Mesenchymal stem cell (in vitro differentiated cells and primary cell): ENCODE measurements around the gene PTPRN2.

Experiments
- DNase-seq: peaks from one replicate; pipeline ENCODE4 v3.0.0-alpha.2; 2013
- H2AFZ ChIP-seq: one replicate; pipeline ENCODE4 v1.6.1; 2013; ENCODE audit warnings: low read depth, mild to moderate bottlenecking, control low read depth, inconsistent platforms, low read length, moderate library complexity
- H2AK5ac ChIP-seq: 2 replicates; pipeline ENCODE4 v1.6.1; 2013; ENCODE audit warnings: low read length, moderate library complexity, mild to moderate bottlenecking, inconsistent platforms; ENCODE audit not compliant: severe bottlenecking
- H2BK120ac ChIP-seq: one replicate; pipeline ENCODE4 v1.6.1; 2013; ENCODE audit warnings: low read depth, mild to moderate bottlenecking, inconsistent platforms, low read length, moderate library complexity
- H2BK12ac ChIP-seq, 2 experiments: one replicate each; pipeline ENCODE4 v1.6.1; 2013; ENCODE audit warnings: inconsistent platforms in 2 of 2, low read length in 2 of 2, mild to moderate bottlenecking in 2 of 2, moderate library complexity in 2 of 2, control low read depth in 1 of 2
- H2BK15ac ChIP-seq: one replicate; pipeline ENCODE4 v1.6.1; 2013; ENCODE audit warnings: mild to moderate bottlenecking, low read depth, inconsistent platforms; ENCODE audit not compliant: poor library complexity, severe bottlenecking
- H2BK5ac ChIP-seq: 2 replicates; pipeline ENCODE4 v1.6.1; 2013; ENCODE audit warnings: low read depth, mild to moderate bottlenecking, low read length, control low read depth, inconsistent platforms; ENCODE audit not compliant: poor library complexity, severe bottlenecking
- H3K14ac ChIP-seq, 2 experiments: one replicate each; pipeline ENCODE4 v1.6.1; 2013; ENCODE audit warnings: inconsistent platforms in 2 of 2, low read length in 2 of 2, control low read depth in 1 of 2, mild to moderate bottlenecking in 1 of 2, moderate library complexity in 1 of 2
- H3K18ac ChIP-seq, 2 experiments: one replicate each; pipeline ENCODE4 v1.6.1; 2013; ENCODE audit warnings: inconsistent platforms in 2 of 2, low read length in 2 of 2, control low read depth in 1 of 2, low read depth in 1 of 2, mild to moderate bottlenecking in 1 of 2
- H3K23ac ChIP-seq, 2 experiments: one replicate each; pipeline ENCODE4 v1.6.1; 2013; ENCODE audit warnings: inconsistent platforms in 2 of 2, low read length in 2 of 2, mild to moderate bottlenecking in 2 of 2, moderate library complexity in 2 of 2, control low read depth in 1 of 2
- H3K27ac ChIP-seq: 2 replicates; pipeline ENCODE4 v1.5.1; 2013; ENCODE audit warnings: mild to moderate bottlenecking, moderate library complexity, low read length, control low read depth, inconsistent platforms; ENCODE audit not compliant: poor library complexity, severe bottlenecking
- H3K27me3 ChIP-seq, 2 experiments: 2 replicates each; pipeline versions ENCODE4 v1.6.1 to v1.7.0; 2013; ENCODE audit warnings: low read length in 2 of 2, mild to moderate bottlenecking in 2 of 2, moderate library complexity in 2 of 2, control low read depth in 1 of 2, inconsistent platforms in 1 of 2; ENCODE audit not compliant: control insufficient read depth in 1 of 2, insufficient read depth in 1 of 2
- H3K36me3 ChIP-seq, 2 experiments: 2 replicates each; pipeline versions ENCODE4 v1.6.1 to v1.7.0; 2013; ENCODE audit warnings: low read length in 2 of 2, control low read depth in 1 of 2, inconsistent platforms in 1 of 2, low read depth in 1 of 2, mild to moderate bottlenecking in 1 of 2; ENCODE audit not compliant: insufficient read depth in 2 of 2, control insufficient read depth in 1 of 2
- H3K4ac ChIP-seq, 2 experiments: one replicate each; pipeline ENCODE4 v1.6.1; 2013; ENCODE audit warnings: inconsistent platforms in 2 of 2, low read length in 2 of 2, mild to moderate bottlenecking in 2 of 2, moderate library complexity in 2 of 2, control low read depth in 1 of 2, low read depth in 1 of 2
- H3K4me1 ChIP-seq: 2 replicates; pipeline ENCODE4 v1.6.1; 2013; ENCODE audit warnings: low read depth, low read length, control low read depth; ENCODE audit not compliant: control insufficient read depth, insufficient read depth
- H3K4me2 ChIP-seq: 2 replicates; pipeline ENCODE4 v1.6.1; 2013; ENCODE audit warnings: low read length, mild to moderate bottlenecking, inconsistent platforms; ENCODE audit not compliant: poor library complexity, severe bottlenecking
- H3K4me3 ChIP-seq, 2 experiments: 2 replicates each; pipeline versions ENCODE4 v1.5.1 to v1.7.0; 2013; ENCODE audit warnings: low read length in 2 of 2, mild to moderate bottlenecking in 2 of 2, control low read depth in 1 of 2, low read depth in 1 of 2; ENCODE audit not compliant: insufficient read depth in 1 of 2
- H3K79me1 ChIP-seq: replicated peaks from 2 replicates; pipeline ENCODE4 v1.6.1; 2013; ENCODE audit warnings: mild to moderate bottlenecking, control low read depth, low read length, inconsistent platforms; ENCODE audit not compliant: poor library complexity, severe bottlenecking
- H3K9ac ChIP-seq: 2 replicates; pipeline ENCODE4 v1.7.0; 2013; ENCODE audit warnings: mild to moderate bottlenecking, low read length, moderate library complexity
- H3K9me3 ChIP-seq: 2 replicates; pipeline ENCODE4 v1.7.0; 2013; ENCODE audit warnings: mild to moderate bottlenecking, low read length; ENCODE audit not compliant: control insufficient read depth
- H4K8ac ChIP-seq: one replicate; pipeline ENCODE4 v1.6.1; 2013; ENCODE audit warnings: inconsistent platforms, mild to moderate bottlenecking, low read length, moderate library complexity
- H4K91ac ChIP-seq: one replicate; pipeline ENCODE4 v1.6.1; 2013; ENCODE audit warnings: mild to moderate bottlenecking, low read length, inconsistent platforms
- WGBS: methylation state at CpG from one replicate; pipeline ENCODE4 v1.1.7; 2013; ENCODE audit warnings: mixed read lengths; 5-methylcytosine and 5-hydroxymethylcytosine counted together

PTPRN2 gene

DNA sequence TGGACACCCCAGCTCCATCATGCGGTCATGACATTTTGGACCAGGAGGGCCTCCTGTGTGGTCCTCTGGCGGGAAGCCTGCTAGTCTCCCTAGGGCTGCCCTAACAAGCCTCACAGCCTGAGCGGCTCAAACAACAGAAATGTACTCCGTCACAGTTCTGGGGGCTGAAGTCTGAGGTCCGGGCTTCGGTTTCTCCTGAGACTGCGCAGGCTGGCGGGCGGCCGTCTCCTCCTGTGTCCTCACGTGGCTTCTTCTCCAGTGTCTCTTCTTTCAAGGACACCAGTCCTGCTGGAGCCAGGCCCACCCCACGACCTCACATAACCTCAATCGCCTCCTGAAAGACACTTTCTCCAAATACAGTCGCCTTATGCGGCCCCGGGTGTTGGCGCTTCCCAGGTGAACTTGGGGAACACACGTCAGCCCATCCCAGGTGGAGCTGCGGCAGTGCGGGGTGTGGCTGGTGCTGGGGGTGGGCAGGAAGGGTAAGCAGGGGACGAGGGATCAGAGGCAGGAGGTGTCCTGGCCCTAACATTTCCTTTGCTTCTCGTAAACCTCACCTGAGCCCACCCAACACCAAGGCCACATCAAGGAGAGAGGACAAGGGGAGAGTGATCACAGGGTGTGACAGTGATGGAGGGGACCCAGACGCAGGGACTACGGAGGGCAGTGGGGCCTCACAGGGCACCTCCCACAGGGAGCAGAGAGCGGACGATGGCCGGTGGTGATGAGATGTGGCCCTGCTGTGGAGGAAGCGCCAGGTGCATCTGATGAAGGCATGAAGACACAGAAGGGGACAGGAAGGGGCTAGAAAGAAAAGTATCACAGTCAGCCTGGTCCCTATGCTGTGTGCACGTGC, 580.6 kb downstream of the PTPRN2 start:
- no peak overlapping the region for H3K4me2 ChIP-seq
- H2BK15ac ChIP-seq = no peak overlapping the region
- H3K79me1 ChIP-seq = no peaks in the 10 kb centered on the region
- no peak overlapping the region for H4K8ac ChIP-seq
- H2AFZ ChIP-seq = no peak overlapping the region
- H3K27me3 ChIP-seq = no peaks in the 10 kb centered on the region
- H3K23ac ChIP-seq = no peak overlapping the region
- H3K4ac ChIP-seq = no peak overlapping the region
- no peak overlapping the region for H2AK5ac ChIP-seq
- no peak overlapping the region for H3K14ac ChIP-seq
- H3K18ac ChIP-seq = no peak overlapping the region
- H4K91ac ChIP-seq = no peak overlapping the region
- H3K27ac ChIP-seq = no peak overlapping the region
- H3K9me3 ChIP-seq = no peaks in the 10 kb centered on the region
- no peak for DNase-seq
- H2BK12ac ChIP-seq = no peak overlapping the region
- H3K9ac ChIP-seq = no peak overlapping the region
- no peak overlapping the region for H2BK120ac ChIP-seq
- 90% methylated on average over 27 of the region's 29 CpGs for whole genome bisulfite sequencing
- no peak overlapping the region for H3K4me3 ChIP-seq
- peaks cover 3% of the 10 kb centered on the region for H3K4me1 ChIP-seq
- H2BK5ac ChIP-seq = no peak overlapping the region
- H3K36me3 ChIP-seq = no peaks in the 10 kb centered on the region

DNA sequence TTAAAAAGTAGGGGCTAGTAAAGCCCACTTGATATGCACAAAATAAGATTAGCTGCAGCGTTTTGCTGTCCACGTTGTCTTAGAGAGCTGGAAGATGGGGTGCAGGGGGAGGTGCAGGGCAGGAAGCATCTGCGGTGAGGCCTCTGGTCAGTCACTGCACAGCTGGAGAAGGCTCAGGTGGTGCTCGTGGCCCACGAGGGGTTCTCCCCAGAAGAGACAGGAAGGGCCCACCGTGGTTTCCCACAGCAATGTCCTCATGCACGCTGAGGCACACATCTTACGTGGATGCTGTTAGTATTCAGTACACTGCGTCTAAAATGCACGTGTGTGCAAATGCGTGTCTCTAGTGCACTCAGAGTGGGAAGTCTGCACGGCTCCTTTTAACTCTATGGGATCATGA, 582.1 kb downstream of the PTPRN2 start:
- Histone ChIP-seq H3K27ac (no peak overlapping the region), H3K9ac (no peak overlapping the region), H3K4me2 (no peak overlapping the region), H4K91ac (no peak overlapping the region), H3K18ac (no peak overlapping the region), H3K4me3 (no peak overlapping the region), H3K36me3 (no peaks in the 10 kb centered on the region), H4K8ac (no peak overlapping the region), H3K4ac (no peak overlapping the region), H3K23ac (no peak overlapping the region), H2BK12ac (no peak overlapping the region), H3K14ac (no peak overlapping the region), H3K27me3 (no peaks in the 10 kb centered on the region), H3K4me1 (peaks cover 3% of the 10 kb centered on the region), H2BK5ac (no peak overlapping the region), H2AK5ac (no peak overlapping the region), H3K79me1 (no peaks in the 10 kb centered on the region), H3K9me3 (no peaks in the 10 kb centered on the region), H2AFZ (no peak overlapping the region), H2BK15ac (no peak overlapping the region), H2BK120ac (no peak overlapping the region)
- 66% methylated on average over 12 of the region's 12 CpGs for WGBS
- DNase-seq = no peak

DNA sequence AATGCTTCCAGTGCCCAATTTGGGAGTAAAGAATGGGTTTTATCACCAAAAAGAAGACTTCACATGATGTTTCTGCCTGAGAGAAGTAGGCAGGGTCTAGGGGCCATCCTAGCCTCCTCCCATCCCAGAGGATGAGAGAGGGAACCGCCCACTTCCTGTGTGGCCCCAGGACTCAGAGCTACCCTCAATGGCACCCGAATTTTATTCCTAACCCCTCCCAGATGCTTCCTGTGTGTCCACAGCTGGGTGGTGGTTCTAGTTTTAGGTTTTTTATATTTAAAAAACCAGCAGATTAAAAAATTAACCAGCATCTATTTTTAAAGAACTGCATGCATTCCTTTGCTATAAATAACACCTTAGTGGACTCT, 583.5 kb downstream of the PTPRN2 start:
- WGBS = no CpG with 5 or more reads among the region's 2 CpGs
- H4K8ac ChIP-seq = no peak overlapping the region
- H4K91ac ChIP-seq = no peak overlapping the region
- H2BK15ac ChIP-seq = no peak overlapping the region
- no peak for DNase-seq
- H3K27me3 ChIP-seq = no peaks in the 10 kb centered on the region
- no peak overlapping the region for H3K23ac ChIP-seq
- H2AFZ ChIP-seq = no peak overlapping the region
- H2BK120ac ChIP-seq = no peak overlapping the region
- H3K36me3 ChIP-seq = no peaks in the 10 kb centered on the region
- H3K9me3 ChIP-seq = no peaks in the 10 kb centered on the region
- no peak overlapping the region for H3K9ac ChIP-seq
- H3K4me2 ChIP-seq = no peak overlapping the region
- H3K4me1 ChIP-seq = peaks cover 3% of the 10 kb centered on the region
- no peak overlapping the region for H3K4me3 ChIP-seq
- no peaks in the 10 kb centered on the region for H3K79me1 ChIP-seq
- no peak overlapping the region for H2BK12ac ChIP-seq
- no peak overlapping the region for H3K14ac ChIP-seq
- no peak overlapping the region for H3K4ac ChIP-seq
- no peak overlapping the region for H2AK5ac ChIP-seq
- H2BK5ac ChIP-seq = no peak overlapping the region
- no peak overlapping the region for H3K18ac ChIP-seq
- no peak overlapping the region for H3K27ac ChIP-seq

DNA sequence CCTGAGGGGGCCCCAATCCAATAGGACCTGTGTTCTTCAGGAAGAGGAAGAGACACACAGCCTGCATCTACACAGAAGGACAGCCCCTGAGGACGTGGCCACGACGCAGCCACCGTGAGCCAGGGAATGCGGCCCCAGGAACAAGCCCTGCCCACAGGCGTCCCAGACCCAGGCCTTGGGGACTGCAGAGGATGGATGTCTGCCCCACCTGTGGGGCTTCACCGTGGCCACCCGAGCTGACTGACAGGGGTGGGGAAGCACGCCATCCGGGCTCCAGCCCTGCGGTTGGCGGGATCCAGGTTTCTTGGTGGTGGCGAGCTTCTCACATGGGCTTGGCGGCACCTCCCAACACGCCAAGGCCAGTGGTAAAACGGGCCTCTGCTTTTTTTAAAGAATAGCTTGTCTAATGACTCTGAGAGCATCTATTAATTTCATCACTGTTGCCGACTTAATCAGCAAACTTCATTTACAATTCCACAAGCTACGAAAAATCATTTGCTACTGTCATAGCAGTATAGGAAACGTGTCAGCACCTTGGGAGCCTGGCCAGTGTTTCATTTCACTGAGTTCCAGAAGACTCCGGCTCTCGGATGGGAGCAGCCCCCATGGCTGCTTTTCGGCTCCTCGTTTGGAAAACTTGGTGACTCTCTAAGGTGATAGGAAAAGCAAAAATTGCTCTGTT, 584.0 kb downstream of the PTPRN2 start:
- no peaks in the 10 kb centered on the region for H3K79me1 ChIP-seq

More for the DNA sequence above, 584.0 kb downstream of the PTPRN2 start:
- Histone ChIP-seq H2BK15ac (no peak overlapping the region), H3K4ac (no peak overlapping the region), H3K18ac (no peak overlapping the region), H3K4me1 (peaks cover 3% of the 10 kb centered on the region), H3K36me3 (no peaks in the 10 kb centered on the region), H2BK5ac (no peak overlapping the region), H4K8ac (no peak overlapping the region), H3K27ac (no peak overlapping the region), H3K4me3 (no peak overlapping the region), H2AK5ac (no peak overlapping the region), H3K4me2 (no peak overlapping the region), H3K23ac (no peak overlapping the region), H4K91ac (no peak overlapping the region), H3K9ac (no peak overlapping the region), H2BK12ac (no peak overlapping the region), H2AFZ (no peak overlapping the region), H2BK120ac (no peak overlapping the region), H3K9me3 (no peaks in the 10 kb centered on the region), H3K27me3 (no peaks in the 10 kb centered on the region), H3K14ac (no peak overlapping the region)
- WGBS = 86% methylated on average over 23 of the region's 23 CpGs
- no peak for DNase-seq
